HepG2 (cell line): ENCODE data around the gene TM9SF4. TPM values are rescaled to one million over a fixed set of nuclear protein-coding genes. Genes with fewer than 3 reads are reported as not detected.
A peak's percentile ranks its signal among the peaks of the same experiment; 100 is the strongest.

ENCODE experiments used
- ATAC-seq: fragments of 200-7000 bp; cut with Tn5 transposase; 3 replicates; pipeline ENCODE4 v1.9.1; 2020; ENCODE audit warnings: mild to moderate bottlenecking, moderate library complexity
- BruUV-seq: library from RNA; stranded (reverse); fragments of 400-500 nt; replicated peaks from 2 replicates; lab custom pipeline; 2021; lab: Mats Ljungman, UMichigan
- CTCF ChIA-PET: fragments of 300-600 bp; formaldehyde crosslinking; extraction: SDS; loops from one replicate; lab custom pipeline; 2021; ENCODE audit warnings: low total read pairs, inconsistent platforms, low intra/inter-chr PET ratio; lab: Yijun Ruan, JAX
- POLR2A ChIA-PET: fragments of 350-600 bp; sonication (Branson Sonifier 250); formaldehyde crosslinking; loops from one replicate; lab custom pipeline; 2020; ENCODE audit warnings: antibody characterized with exemption, inconsistent platforms; lab: Yijun Ruan, JAX
- DNase-seq: peaks from one replicate; pipeline ENCODE4 v3.0.0-alpha.2; 2015; ENCODE audit warnings: low spot score
- FAIRE-seq: peaks from 3 replicates; lab custom pipeline; 2011; peaks lifted over from hg19 to GRCh38; lab: Jason Lieb, UNC
- H2AFZ ChIP-seq: one replicate; pipeline ENCODE4 v1.6.1; 2011; ENCODE audit warnings: low read length, inconsistent platforms
- H3K27ac ChIP-seq: fragments of 300-600 bp; 3 replicates; pipeline ENCODE4 v1.8.0; 2011; ENCODE audit warnings: mixed run types, mild to moderate bottlenecking, mixed read lengths, low read length, inconsistent platforms; ENCODE audit not compliant: insufficient read depth; ENCODE audit errors: extremely low read length
- H3K27me3 ChIP-seq, 2 experiments: fragments of 200-600 bp in 1 of 2; 2 replicates in 1 of 2; 3 replicates in 1 of 2; pipeline versions ENCODE4 v1.6.0 to v1.8.0; 2011; ENCODE audit warnings: low read length in 2 of 2, mild to moderate bottlenecking in 2 of 2, moderate library complexity in 2 of 2, inconsistent platforms in 1 of 2; ENCODE audit not compliant: insufficient read depth in 2 of 2, control insufficient read depth in 1 of 2
- H3K36me3 ChIP-seq, 2 experiments: fragments of 200-600 bp in 1 of 2; replicated peaks in 1 of 2; 2 replicates in 1 of 2; 3 replicates in 1 of 2; pipeline versions ENCODE4 v1.5.1 to v1.8.0; 2011; ENCODE audit warnings: low read length in 2 of 2, inconsistent platforms in 1 of 2; ENCODE audit not compliant: insufficient read depth in 2 of 2, control insufficient read depth in 1 of 2
- H3K4me1 ChIP-seq: 2 replicates; pipeline ENCODE4 v1.5.1; 2012; ENCODE audit warnings: low read length, inconsistent platforms; ENCODE audit not compliant: insufficient read depth
- H3K4me2 ChIP-seq: 2 replicates; pipeline ENCODE4 v1.6.0; 2011; ENCODE audit warnings: low read depth, low read length, inconsistent platforms
- H3K4me3 ChIP-seq, 3 experiments: fragments of 200-600 bp in 1 of 3; sonication (generic), shearing (Covaris generic) in 1 of 3; replicated peaks in 1 of 3; 2 replicates each; pipeline ENCODE4 v1.5.1; 2011 to 2016; ENCODE audit warnings: low read length in 3 of 3, inconsistent platforms in 2 of 3, low read depth in 2 of 3, mild to moderate bottlenecking in 2 of 3, control low read depth in 1 of 3, mixed read lengths in 1 of 3; ENCODE audit not compliant: insufficient read depth in 1 of 3
- H3K79me2 ChIP-seq: one replicate; pipeline ENCODE4 v1.6.1; 2011; ENCODE audit warnings: low read length, inconsistent platforms; ENCODE audit not compliant: insufficient read depth
- H3K9ac ChIP-seq: 2 replicates; pipeline ENCODE4 v1.6.0; 2011; ENCODE audit warnings: mild to moderate bottlenecking, low read depth, low read length, inconsistent platforms; ENCODE audit not compliant: insufficient read depth
- H3K9me3 ChIP-seq: 2 replicates; pipeline ENCODE4 v1.5.1; 2012; ENCODE audit warnings: mild to moderate bottlenecking, low read length
- H4K20me1 ChIP-seq: 2 replicates; pipeline ENCODE4 v1.6.0; 2011; ENCODE audit warnings: inconsistent platforms, mild to moderate bottlenecking, low read length, moderate library complexity; ENCODE audit not compliant: insufficient read depth
- CAMTA2 ChIP-seq: sonication (generic); formaldehyde crosslinking; IDR thresholded peaks from 2 replicates; pipeline ENCODE4 v1.4.0; 2020; ENCODE audit warnings: mild to moderate bottlenecking, missing genetic modification reagents, borderline replicate concordance
- FOXP1 ChIP-seq, 2 experiments: fragments of 450-650 bp in 1 of 2; IDR thresholded peaks; 2 replicates each; pipeline ENCODE4 v1.6.1; 2017 to 2018; ENCODE audit warnings: antibody characterized with exemption in 1 of 2
- TCF12 ChIP-seq, 2 experiments: fragments of 450-650 bp in 1 of 2; sonication (generic) in 1 of 2; formaldehyde crosslinking in 1 of 2; IDR thresholded peaks; 2 replicates each; pipeline versions ENCODE4 v1.6.1 to v1.8.0; 2017 to 2022; ENCODE audit warnings: antibody characterized with exemption in 1 of 2, mild to moderate bottlenecking in 1 of 2, missing genetic modification reagents in 1 of 2, moderate library complexity in 1 of 2
- ZC3H13 ChIP-seq: sonication (generic); formaldehyde crosslinking; IDR thresholded peaks from 2 replicates; pipeline ENCODE4 v1.8.1; 2023; ENCODE audit warnings: mild to moderate bottlenecking, missing genetic modification reagents, moderate library complexity
- ZMYM3 ChIP-seq: sonication (generic); formaldehyde crosslinking; IDR thresholded peaks from 2 replicates; pipeline ENCODE4 v1.5.1; 2020; ENCODE audit warnings: mild to moderate bottlenecking, missing genetic modification reagents
- ZNF629 ChIP-seq: sonication (generic); formaldehyde crosslinking; conservative IDR thresholded peaks from 2 replicates; pipeline ENCODE4 v1.5.0; 2020; ENCODE audit warnings: missing genetic modification reagents
- WGBS: methylation state at CpG from one replicate; pipeline ENCODE4 v1.1.6; 2017; ENCODE audit warnings: low lambda C conversion rate; 5-methylcytosine and 5-hydroxymethylcytosine counted together
- in situ Hi-C: cut with HindIII; loops from 2 replicates; pipeline ENCODE4 v1.10.0; 2017; ENCODE audit warnings: low pct_unique_long_range_greater_than_20kb; ENCODE audit not compliant: extremely low pct_ligation_motif_present
- intact Hi-C: fragments of 100-400 bp; cut with micrococcal nuclease; formaldehyde crosslinking; loops from one replicate; pipeline ENCODE4 v1.10.0; 2022; ENCODE audit not compliant: unreplicated experiment
- polyA plus RNA-seq, 8 experiments: library from polyadenylated mRNA; depleted of rRNA in 3 of 8; stranded (reverse) in 7 of 8; unstranded in 1 of 8; fragments of >200 nt; fragmentation: Illumina TruSeq in 4 of 8; extraction: Trizol in 4 of 8; gene quantifications; 2 replicates each; pipeline versions ENCODE4 v1.2.1 to v1.2.3, GENCODE V29; 2011 to 2016; ENCODE audit warnings: low read depth in 4 of 8, missing spikeins in 1 of 8, mixed read lengths in 1 of 8; ENCODE audit not compliant: insufficient read depth in 1 of 8
- total RNA-seq, 5 experiments: library from RNA; depleted of rRNA; stranded (reverse); fragments of >200 nt; fragmentation: Illumina TruSeq; extraction: Trizol; gene quantifications; 2 replicates each; pipeline ENCODE4 v1.2.3, GENCODE V29; 2016; ENCODE audit warnings: low read depth in 1 of 5
- TF ChIP-seq, protein P1 (sequence below): sonication (generic); formaldehyde crosslinking; IDR thresholded peaks from 2 replicates; pipeline ENCODE4; 2020; ENCODE audit warnings: missing genetic modification reagents, mild to moderate bottlenecking, borderline replicate concordance
- TF ChIP-seq, protein P2 (sequence below): sonication (generic); formaldehyde crosslinking; conservative IDR thresholded peaks from 2 replicates; pipeline ENCODE4 v1.4.0; 2020; ENCODE audit warnings: mild to moderate bottlenecking, missing genetic modification reagents, moderate library complexity

Gene TM9SF4
- total and polyA plus RNA-seq, 2 of the 13 experiments (the other 11 are each of a cell fraction or from before 2014, with no cell fraction given): 53.5 to 171 TPM

GRCh38 chr20:32140603-32141002 is 31.1 kb downstream of the TM9SF4 start:
- Histone ChIP-seq H3K9ac (no peak overlapping the region), H4K20me1 (no peaks in the 10 kb centered on the region), H3K36me3 (peaks cover 78 to 95% of the 10 kb centered on the region in 2 experiments), H2AFZ (no peak overlapping the region), H3K27ac (no peak overlapping the region), H3K79me2 (no peaks in the 10 kb centered on the region), H3K4me3 (no peak overlapping the region), H3K9me3 (no peaks in the 10 kb centered on the region), H3K4me1 (peaks cover 5% of the 10 kb centered on the region; the same call in 1 of the 2 replicates), H3K4me2 (no peak overlapping the region), H3K27me3 (no peaks in the 10 kb centered on the region)
- FAIRE-seq (no peak), DNase-seq (no peak), ATAC-seq (no peak)
- intact Hi-C loops (no loop called here), in situ Hi-C loops (no loop called here)
- 71% methylated on average over 4 of the region's 4 CpGs for WGBS
- CTCF ChIA-PET: no interaction called here
- POLR2A ChIA-PET: no interaction called here
- no TSS peak for BruUV-seq
- TF ChIP-seq ZC3H13 (CRISPR knock-in tag) (no peak), ZMYM3 (CRISPR knock-in tag) (0 out of 2 replicates have a peak, but pooled peaks have one; percentile 15), CAMTA2 (CRISPR knock-in tag) (no peak), TCF12 (IDR thresholded peaks at IDR 0.05) (no peak), TCF12 (CRISPR knock-in tag; IDR thresholded peaks at IDR 0.05) (no peak), ZNF629 (CRISPR knock-in tag) (peak; percentile 89), FOXP1 (IDR thresholded peaks at IDR 0.05) (no peak), FOXP1 (CRISPR knock-in tag; IDR thresholded peaks at IDR 0.05) (no peak)
- TF ChIP-seq, protein P1, sequence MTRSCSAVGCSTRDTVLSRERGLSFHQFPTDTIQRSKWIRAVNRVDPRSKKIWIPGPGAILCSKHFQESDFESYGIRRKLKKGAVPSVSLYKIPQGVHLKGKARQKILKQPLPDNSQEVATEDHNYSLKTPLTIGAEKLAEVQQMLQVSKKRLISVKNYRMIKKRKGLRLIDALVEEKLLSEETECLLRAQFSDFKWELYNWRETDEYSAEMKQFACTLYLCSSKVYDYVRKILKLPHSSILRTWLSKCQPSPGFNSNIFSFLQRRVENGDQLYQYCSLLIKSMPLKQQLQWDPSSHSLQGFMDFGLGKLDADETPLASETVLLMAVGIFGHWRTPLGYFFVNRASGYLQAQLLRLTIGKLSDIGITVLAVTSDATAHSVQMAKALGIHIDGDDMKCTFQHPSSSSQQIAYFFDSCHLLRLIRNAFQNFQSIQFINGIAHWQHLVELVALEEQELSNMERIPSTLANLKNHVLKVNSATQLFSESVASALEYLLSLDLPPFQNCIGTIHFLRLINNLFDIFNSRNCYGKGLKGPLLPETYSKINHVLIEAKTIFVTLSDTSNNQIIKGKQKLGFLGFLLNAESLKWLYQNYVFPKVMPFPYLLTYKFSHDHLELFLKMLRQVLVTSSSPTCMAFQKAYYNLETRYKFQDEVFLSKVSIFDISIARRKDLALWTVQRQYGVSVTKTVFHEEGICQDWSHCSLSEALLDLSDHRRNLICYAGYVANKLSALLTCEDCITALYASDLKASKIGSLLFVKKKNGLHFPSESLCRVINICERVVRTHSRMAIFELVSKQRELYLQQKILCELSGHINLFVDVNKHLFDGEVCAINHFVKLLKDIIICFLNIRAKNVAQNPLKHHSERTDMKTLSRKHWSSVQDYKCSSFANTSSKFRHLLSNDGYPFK (CRISPR knock-in tag): no peak
- TF ChIP-seq, protein P2, sequence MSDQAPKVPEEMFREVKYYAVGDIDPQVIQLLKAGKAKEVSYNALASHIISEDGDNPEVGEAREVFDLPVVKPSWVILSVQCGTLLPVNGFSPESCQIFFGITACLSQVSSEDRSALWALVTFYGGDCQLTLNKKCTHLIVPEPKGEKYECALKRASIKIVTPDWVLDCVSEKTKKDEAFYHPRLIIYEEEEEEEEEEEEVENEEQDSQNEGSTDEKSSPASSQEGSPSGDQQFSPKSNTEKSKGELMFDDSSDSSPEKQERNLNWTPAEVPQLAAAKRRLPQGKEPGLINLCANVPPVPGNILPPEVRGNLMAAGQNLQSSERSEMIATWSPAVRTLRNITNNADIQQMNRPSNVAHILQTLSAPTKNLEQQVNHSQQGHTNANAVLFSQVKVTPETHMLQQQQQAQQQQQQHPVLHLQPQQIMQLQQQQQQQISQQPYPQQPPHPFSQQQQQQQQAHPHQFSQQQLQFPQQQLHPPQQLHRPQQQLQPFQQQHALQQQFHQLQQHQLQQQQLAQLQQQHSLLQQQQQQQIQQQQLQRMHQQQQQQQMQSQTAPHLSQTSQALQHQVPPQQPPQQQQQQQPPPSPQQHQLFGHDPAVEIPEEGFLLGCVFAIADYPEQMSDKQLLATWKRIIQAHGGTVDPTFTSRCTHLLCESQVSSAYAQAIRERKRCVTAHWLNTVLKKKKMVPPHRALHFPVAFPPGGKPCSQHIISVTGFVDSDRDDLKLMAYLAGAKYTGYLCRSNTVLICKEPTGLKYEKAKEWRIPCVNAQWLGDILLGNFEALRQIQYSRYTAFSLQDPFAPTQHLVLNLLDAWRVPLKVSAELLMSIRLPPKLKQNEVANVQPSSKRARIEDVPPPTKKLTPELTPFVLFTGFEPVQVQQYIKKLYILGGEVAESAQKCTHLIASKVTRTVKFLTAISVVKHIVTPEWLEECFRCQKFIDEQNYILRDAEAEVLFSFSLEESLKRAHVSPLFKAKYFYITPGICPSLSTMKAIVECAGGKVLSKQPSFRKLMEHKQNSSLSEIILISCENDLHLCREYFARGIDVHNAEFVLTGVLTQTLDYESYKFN (CRISPR knock-in tag): no peak
